ENCODE data around the gene DCDC2C. TPM values are rescaled to one million over a fixed set of nuclear protein-coding genes. Genes with fewer than 3 reads are reported as not detected.

DCDC2C gene
- total and polyA plus RNA-seq, 9 of the 15 experiments (the other 6 are each of a cell fraction or from before 2014, with no cell fraction given): not detected

GRCh38 chr2:3806168-3806567, 102.8 kb downstream of the DCDC2C start (continued):
- no peak for TF ChIP-seq ZKSCAN8 (CRISPR knock-in tag; IDR thresholded peaks at IDR 0.05)
- no peak for TF ChIP-seq CBFA2T3 (IDR thresholded peaks at IDR 0.05)
- no peak for TF ChIP-seq BHLHE40 (IDR thresholded peaks at IDR 0.05; ENCODE audit: low read length)
- TF ChIP-seq PURB (CRISPR knock-in tag; IDR thresholded peaks at IDR 0.05; ENCODE audit: low read depth): no peak
- no peak for TF ChIP-seq KLF1 (tag; IDR thresholded peaks at IDR 0.05)
- no peak for TF ChIP-seq SREBF2 (CRISPR knock-in tag; IDR thresholded peaks at IDR 0.05)
- TF ChIP-seq FOXK1 (CRISPR knock-in tag; IDR thresholded peaks at IDR 0.05; ENCODE audit: borderline replicate concordance): no peak
- no peak for TF ChIP-seq TCF3 (CRISPR knock-in tag; IDR thresholded peaks at IDR 0.05)

DNA sequence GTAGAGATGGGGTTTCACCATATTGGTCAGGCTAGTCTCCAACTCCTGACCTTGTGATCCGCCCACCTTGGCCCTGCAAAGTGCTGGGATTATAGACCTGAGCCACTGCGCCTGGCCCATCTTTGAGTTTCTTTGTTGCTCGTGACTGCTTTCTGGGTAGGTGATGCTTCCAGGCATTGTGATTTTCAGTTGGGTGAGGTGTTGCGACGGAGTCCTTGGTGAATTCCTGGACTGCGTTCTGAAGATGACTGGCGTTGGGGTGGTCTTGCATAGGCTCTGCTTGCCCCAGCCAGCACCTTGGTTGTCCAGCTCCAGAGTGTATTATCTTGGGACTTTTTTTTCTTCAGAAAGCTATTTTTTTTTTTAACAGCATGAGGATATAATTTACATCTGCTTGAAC, 103.4 kb downstream of the DCDC2C start:
- TF ChIP-seq SIX5 (IDR thresholded peaks at IDR 0.05; ENCODE audit: borderline replicate concordance in 1 of 2, insufficient read depth in 1 of 2, low read depth in 1 of 2, low read length in 2 of 2) (no peak), ESRRA (IDR thresholded peaks at IDR 0.05; ENCODE audit: borderline replicate concordance, low read depth) (no peak), ZFP36 (IDR thresholded peaks at IDR 0.05; ENCODE audit: low read depth, low read length, partially characterized antibody) (no peak), CHCHD3 (CRISPR knock-in tag; IDR thresholded peaks at IDR 0.05) (no peak), WHSC1 (IDR thresholded peaks at IDR 0.05; ENCODE audit: low read length) (no peak), PRPF4 (IDR thresholded peaks at IDR 0.05; ENCODE audit: insufficient read depth, low read depth, low read length, poor library complexity, severe bottlenecking) (no peak), NCOA1 (IDR thresholded peaks at IDR 0.05; ENCODE audit: low read depth) (no peak), ZKSCAN8 (CRISPR knock-in tag; IDR thresholded peaks at IDR 0.05) (no peak)
- TF ChIP-seq, protein P1, sequence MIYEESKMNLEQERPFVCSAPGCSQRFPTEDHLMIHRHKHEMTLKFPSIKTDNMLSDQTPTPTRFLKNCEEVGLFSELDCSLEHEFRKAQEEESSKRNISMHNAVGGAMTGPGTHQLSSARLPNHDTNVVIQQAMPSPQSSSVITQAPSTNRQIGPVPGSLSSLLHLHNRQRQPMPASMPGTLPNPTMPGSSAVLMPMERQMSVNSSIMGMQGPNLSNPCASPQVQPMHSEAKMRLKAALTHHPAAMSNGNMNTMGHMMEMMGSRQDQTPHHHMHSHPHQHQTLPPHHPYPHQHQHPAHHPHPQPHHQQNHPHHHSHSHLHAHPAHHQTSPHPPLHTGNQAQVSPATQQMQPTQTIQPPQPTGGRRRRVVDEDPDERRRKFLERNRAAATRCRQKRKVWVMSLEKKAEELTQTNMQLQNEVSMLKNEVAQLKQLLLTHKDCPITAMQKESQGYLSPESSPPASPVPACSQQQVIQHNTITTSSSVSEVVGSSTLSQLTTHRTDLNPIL (CRISPR knock-in tag; IDR thresholded peaks at IDR 0.05): no peak
- ATAC-seq (no peak), DNase-seq (ENCODE audit: extremely low read depth in 1 of 4, low spot score in 3 of 4) (no peak), FAIRE-seq (no peak)
- no peaks in the 10 kb centered on the region for H3K79me2 ChIP-seq (ENCODE audit: control insufficient read depth, insufficient read depth, low read length)
- intact Hi-C loops (cut with micrococcal nuclease) (no loop called here), in situ Hi-C loops (cut with MboI) (no loop called here)
- no TSS peak for BruUV-seq (replicated peaks)
- no peak overlapping the region for H2AFZ ChIP-seq (ENCODE audit: low read depth, low read length)
- H3K27me3 ChIP-seq (ENCODE audit: control insufficient read depth in 2 of 2, insufficient read depth in 2 of 2, low read length in 2 of 2): no peaks in the 10 kb centered on the region
- POLR2A ChIA-PET: interaction anchor here (0.7 kb wide), 1 partner anchor 27 kb away, joined by 4 read pairs; no protein-coding TSS in a partner anchor
- H3K36me3 ChIP-seq (ENCODE audit: control insufficient read depth, insufficient read depth, low read length): no peaks in the 10 kb centered on the region
- CTCF ChIA-PET (ENCODE audit: low intra/inter-chr PET ratio): no interaction called here
- no peak overlapping the region for H3K27ac ChIP-seq (ENCODE audit: extremely low read depth, low read depth, low read length)
- H3K9me3 ChIP-seq (replicated peaks; ENCODE audit: control insufficient read depth, insufficient read depth, low read depth, low read length): no peaks in the 10 kb centered on the region
- H4K20me1 ChIP-seq (replicated peaks; ENCODE audit: control insufficient read depth, insufficient read depth, low read length): no peaks in the 10 kb centered on the region
- H3K4me2 ChIP-seq (ENCODE audit: insufficient read depth, low read length): no peak overlapping the region
- H3K9ac ChIP-seq (ENCODE audit: insufficient read depth in 1 of 2, low read depth in 2 of 2, low read length in 2 of 2): no peak overlapping the region
- H3K4me1 ChIP-seq (replicated peaks in 1 of 2; ENCODE audit: control insufficient read depth in 2 of 2, insufficient read depth in 2 of 2, low read length in 2 of 2): no peaks in the 10 kb centered on the region
- WGBS (ENCODE audit: insufficient coverage, low coverage, missing lambda C conversion rate): 3% methylated on average over 7 of the region's 7 CpGs
- H3K4me3 ChIP-seq: no peak overlapping the region
- no peaks in the 10 kb centered on the region for H3K9me1 ChIP-seq (ENCODE audit: control insufficient read depth, insufficient read depth, low read length)
